ENCODE data around the gene PRR22.

Gene PRR22

GRCh38 chr19:5818594-5818993, 34.0 kb upstream of the PRR22 start:
- no peaks in the 10 kb centered on the region for H3K79me2 ChIP-seq (ENCODE audit: control insufficient read depth, low read length)
- no peak overlapping the region for H3K4me2 ChIP-seq (ENCODE audit: low read length)
- TF ChIP-seq EZH2phosphoT487 (IDR thresholded peaks at IDR 0.05; ENCODE audit: borderline replicate concordance, low read length): no peak
- TF ChIP-seq CTCF (IDR thresholded peaks at IDR 0.05; ENCODE audit: low read depth, low read length, poor library complexity, severe bottlenecking): no peak
- no peaks in the 10 kb centered on the region for H3K9me2 ChIP-seq (replicated peaks; ENCODE audit: control insufficient read depth, low read length)
- no peaks in the 10 kb centered on the region for H3F3A ChIP-seq (ENCODE audit: control insufficient read depth, insufficient read depth)
- no peaks in the 10 kb centered on the region for H3K9me3 ChIP-seq (ENCODE audit: control insufficient read depth, insufficient read depth, low read length)
- H3K4me3 ChIP-seq (ENCODE audit: low read length): no peak overlapping the region
- H3K27ac ChIP-seq (ENCODE audit: low read depth, low read length): no peak overlapping the region
- no peaks in the 10 kb centered on the region for H4K20me1 ChIP-seq (ENCODE audit: control insufficient read depth, insufficient read depth, low read depth, low read length)
- no peaks in the 10 kb centered on the region for H3K27me3 ChIP-seq (ENCODE audit: control insufficient read depth, low read length)
- no peaks in the 10 kb centered on the region for H3K36me3 ChIP-seq (ENCODE audit: control insufficient read depth, low read length)
- H3K4me1 ChIP-seq (ENCODE audit: control insufficient read depth, low read length): peaks cover 6% of the 10 kb centered on the region

- Histone ChIP-seq H3F3A (ENCODE audit: control insufficient read depth, insufficient read depth) (no peaks in the 10 kb centered on the region), H3K9me2 (replicated peaks; ENCODE audit: control insufficient read depth, low read length) (no peaks in the 10 kb centered on the region), H3K4me2 (ENCODE audit: low read length) (no peak overlapping the region), H3K4me3 (ENCODE audit: low read length) (no peak overlapping the region), H4K20me1 (ENCODE audit: control insufficient read depth, insufficient read depth, low read depth, low read length) (no peaks in the 10 kb centered on the region), H3K9me3 (ENCODE audit: control insufficient read depth, insufficient read depth, low read length) (no peaks in the 10 kb centered on the region), H3K79me2 (ENCODE audit: control insufficient read depth, low read length) (no peaks in the 10 kb centered on the region), H3K27me3 (ENCODE audit: control insufficient read depth, low read length) (no peaks in the 10 kb centered on the region), H3K27ac (ENCODE audit: low read depth, low read length) (no peak overlapping the region), H3K36me3 (ENCODE audit: control insufficient read depth, low read length) (no peaks in the 10 kb centered on the region), H3K4me1 (ENCODE audit: control insufficient read depth, low read length) (peaks cover 6% of the 10 kb centered on the region)
- TF ChIP-seq EZH2phosphoT487 (IDR thresholded peaks at IDR 0.05; ENCODE audit: borderline replicate concordance, low read length): no peak
- no peak for TF ChIP-seq CTCF (IDR thresholded peaks at IDR 0.05; ENCODE audit: low read depth, low read length, poor library complexity, severe bottlenecking)
Observed at GRCh38 chr19:5817218-5817617, 32.7 kb upstream of the PRR22 start.

GRCh38 chr19:5814852-5815246, 30.3 kb upstream of the PRR22 start:
- no peak overlapping the region for H3K4me2 ChIP-seq (ENCODE audit: low read length)
- H3K79me2 ChIP-seq (ENCODE audit: control insufficient read depth, low read length): no peaks in the 10 kb centered on the region
- H4K20me1 ChIP-seq (ENCODE audit: control insufficient read depth, insufficient read depth, low read depth, low read length): no peaks in the 10 kb centered on the region
- H3K9me2 ChIP-seq (replicated peaks; ENCODE audit: control insufficient read depth, low read length): no peaks in the 10 kb centered on the region
- no peak overlapping the region for H3K4me3 ChIP-seq (ENCODE audit: low read length)
- no peaks in the 10 kb centered on the region for H3K9me3 ChIP-seq (ENCODE audit: control insufficient read depth, insufficient read depth, low read length)
- no peak overlapping the region for H3K27ac ChIP-seq (ENCODE audit: low read depth, low read length)
- H3K4me1 ChIP-seq (ENCODE audit: control insufficient read depth, low read length): no peaks in the 10 kb centered on the region
- no peaks in the 10 kb centered on the region for H3F3A ChIP-seq (ENCODE audit: control insufficient read depth, insufficient read depth)
- no peaks in the 10 kb centered on the region for H3K27me3 ChIP-seq (ENCODE audit: control insufficient read depth, low read length)
- TF ChIP-seq CTCF (IDR thresholded peaks at IDR 0.05; ENCODE audit: low read depth, low read length, poor library complexity, severe bottlenecking) (no peak), EZH2phosphoT487 (IDR thresholded peaks at IDR 0.05; ENCODE audit: borderline replicate concordance, low read length) (no peak)
- no peaks in the 10 kb centered on the region for H3K36me3 ChIP-seq (ENCODE audit: control insufficient read depth, low read length)
